SKM-1 (cell line): ENCODE results near the gene ASIP.
A peak's percentile ranks its signal among the peaks of the same experiment; 100 is the strongest.
"Not testable (repeated sequence)": the region's sequence is repeated elsewhere in the genome, so short reads cannot be mapped to it uniquely, and the experiment has no call there.

Experiments
- DNase-seq: peaks from one replicate; lab custom pipeline; 2025; ENCODE audit not compliant: unreplicated experiment; lab: John Stamatoyannopoulos, UW

The ASIP gene

DNA sequence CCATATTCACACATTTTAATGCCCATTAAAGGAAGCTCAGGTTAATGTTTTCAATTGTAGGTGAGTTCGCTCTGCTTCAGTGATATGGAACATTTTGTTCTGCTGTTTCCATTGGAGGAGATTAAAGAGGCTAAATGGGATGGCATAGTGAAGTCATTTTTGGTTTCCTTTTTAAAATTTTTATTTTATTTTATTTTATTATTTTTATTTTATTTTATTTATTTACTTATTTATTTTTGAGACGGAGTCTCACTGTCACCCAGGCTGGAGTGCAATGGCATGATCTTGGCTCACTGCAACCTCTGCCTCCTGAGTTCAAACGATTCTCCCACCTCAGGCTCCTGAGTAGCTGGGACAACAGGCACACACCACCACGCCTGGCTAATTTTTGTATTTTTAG lies 792 bp downstream of the ASIP start:
- DNase-seq: not testable (repeated sequence)

DNA sequence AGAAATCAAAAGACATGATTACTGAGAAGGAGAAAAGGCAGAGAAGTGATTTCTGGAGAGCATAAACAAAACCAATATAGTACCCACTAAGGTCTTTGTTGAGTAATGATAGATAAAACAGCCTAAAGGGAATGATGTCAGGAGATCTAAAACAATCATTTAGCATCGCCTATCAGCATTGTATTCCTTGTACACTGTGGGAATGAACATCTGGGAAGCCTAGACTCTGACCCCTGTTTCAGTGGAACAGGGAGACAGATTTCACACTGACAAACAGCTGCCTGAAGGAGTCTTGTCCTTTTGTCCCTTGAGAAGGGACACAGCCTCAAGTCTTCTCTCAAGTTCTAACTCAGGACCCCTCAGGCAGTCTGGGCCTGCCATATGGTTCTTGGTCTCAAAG lies 1.7 kb downstream of the ASIP start:
- no peak for DNase-seq

DNA sequence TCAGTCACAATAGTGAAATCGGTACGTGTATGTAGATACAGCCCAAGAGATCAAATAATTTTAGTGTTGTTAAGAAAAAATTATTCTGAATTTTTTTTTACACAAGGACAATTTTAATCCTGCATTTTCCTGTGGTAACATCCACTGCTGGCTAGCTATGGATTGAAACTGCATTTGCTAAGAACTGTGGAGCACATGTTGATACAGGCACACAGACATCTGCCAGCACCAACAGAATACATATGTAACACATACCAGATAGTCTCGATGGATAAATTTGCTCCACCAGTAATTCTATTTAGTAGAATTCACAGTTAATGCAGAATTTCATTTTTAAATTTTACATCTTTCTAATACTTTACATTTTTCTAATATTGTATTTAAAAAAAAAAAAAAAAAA lies 2.2 kb downstream of the ASIP start:
- no peak for DNase-seq

DNA sequence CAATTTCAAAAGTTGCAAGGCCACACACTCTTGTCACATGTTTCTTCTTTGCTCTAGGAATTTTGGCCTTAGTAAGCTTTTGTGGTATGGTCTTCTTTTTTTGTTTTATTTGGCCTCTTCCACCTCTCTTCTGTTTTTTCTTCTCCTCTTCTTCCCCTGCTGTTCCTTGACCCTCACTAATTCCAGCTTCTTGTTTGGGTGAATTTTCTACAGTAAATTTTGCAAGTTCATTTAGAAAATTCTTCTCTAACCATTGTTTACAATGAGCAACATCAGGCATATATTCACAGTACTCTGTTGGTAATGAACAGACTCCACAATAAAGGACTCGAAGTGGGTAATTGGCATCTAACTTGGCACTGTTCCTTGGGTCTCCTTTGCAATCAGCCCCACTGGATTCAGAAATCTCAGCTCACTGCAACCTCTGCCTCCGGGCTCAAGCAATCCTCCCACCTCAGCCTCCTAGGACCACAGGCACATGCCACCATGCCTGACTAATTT lies 5.0 kb downstream of the ASIP start:
- DNase-seq: no peak

DNA sequence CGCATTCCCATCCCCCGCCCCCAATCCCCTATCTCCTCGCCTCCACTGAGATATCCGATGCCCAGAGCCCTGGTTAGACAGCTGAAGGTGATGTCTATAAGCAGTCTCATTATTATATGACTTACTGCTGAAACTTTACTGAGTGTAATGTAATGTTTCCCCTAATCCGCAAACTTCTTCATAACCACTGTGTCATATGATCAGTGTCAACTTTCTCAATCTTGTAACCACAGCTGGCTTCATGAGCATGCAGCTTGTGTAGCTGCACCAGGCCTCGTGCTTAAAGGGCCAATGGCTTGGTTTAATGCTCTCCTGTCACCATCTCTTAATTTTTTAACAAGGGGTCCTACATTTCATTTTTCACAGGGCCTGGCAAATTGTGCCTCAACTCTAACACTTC lies 8.1 kb downstream of the ASIP start:
- DNase-seq: peak; percentile 64

DNA sequence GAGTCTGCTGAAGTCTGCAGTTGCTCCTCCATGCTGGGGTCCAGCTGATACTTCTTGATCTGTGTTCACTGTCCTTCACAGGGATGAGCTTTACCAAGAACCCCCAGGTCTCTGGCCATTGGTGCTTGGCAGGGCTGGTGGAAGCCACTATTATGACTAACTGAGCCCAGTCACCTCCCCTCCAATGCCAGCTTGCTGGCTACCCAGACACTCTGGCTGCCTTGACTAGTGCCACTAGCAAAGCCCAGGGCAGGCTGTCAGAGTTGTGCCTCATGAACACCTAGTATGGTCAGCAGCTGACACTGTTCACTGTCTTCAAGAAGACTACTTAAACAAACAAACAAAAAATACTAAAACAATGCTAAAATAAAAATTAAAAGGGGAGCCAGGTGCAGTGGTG lies 8.8 kb downstream of the ASIP start:
- DNase-seq: no peak

DNA sequence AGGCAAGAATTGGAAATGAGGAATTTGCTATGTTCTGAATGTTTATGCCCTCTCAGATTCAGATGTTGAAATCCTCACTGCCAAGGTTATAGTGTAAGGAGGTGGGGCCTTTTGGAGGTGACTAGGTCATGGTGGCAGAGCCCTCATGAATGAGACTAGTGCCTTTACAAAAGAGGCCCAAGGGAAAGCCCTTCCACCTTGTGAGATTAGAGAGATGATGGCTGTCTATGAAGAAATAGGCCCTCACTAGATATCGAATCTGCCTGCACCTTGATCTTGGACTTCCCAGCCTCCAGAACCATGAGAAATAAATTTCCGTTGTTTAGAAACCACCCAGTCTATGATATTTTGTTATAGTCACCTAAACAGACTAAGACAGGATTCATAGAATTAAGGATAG lies 10.4 kb downstream of the ASIP start:
- no peak for DNase-seq

DNA sequence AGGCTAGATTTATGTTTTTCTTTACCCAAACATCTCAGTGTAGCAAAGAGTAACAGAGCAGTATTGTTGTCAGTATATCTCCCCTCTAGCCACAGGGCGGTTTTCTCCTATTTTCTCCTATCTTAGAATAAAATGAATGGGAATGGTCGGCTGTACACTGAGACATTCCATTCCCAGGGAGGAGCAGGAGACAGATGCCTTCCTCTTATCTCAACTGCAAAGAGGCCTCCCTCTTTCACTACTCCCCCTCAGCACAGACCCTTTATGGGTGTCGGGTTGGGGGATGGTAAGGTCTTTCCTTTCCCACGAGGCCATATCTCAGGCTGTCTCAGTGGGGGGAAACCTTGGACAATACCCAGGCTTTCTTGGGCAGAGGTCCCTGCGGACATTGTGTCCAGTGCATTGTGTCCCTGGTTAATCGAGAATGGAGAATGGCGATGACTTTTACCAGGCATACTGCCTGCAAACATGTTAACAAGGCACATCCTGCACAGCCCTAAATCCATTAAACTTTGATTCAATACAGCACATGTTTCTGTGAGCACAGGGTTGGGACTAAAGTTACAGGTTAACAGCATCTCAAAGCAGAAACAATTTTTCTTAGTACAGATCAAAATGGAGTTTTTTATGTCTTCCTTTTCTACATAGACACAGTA lies 11.3 kb downstream of the ASIP start:
- not testable (repeated sequence) for DNase-seq

DNA sequence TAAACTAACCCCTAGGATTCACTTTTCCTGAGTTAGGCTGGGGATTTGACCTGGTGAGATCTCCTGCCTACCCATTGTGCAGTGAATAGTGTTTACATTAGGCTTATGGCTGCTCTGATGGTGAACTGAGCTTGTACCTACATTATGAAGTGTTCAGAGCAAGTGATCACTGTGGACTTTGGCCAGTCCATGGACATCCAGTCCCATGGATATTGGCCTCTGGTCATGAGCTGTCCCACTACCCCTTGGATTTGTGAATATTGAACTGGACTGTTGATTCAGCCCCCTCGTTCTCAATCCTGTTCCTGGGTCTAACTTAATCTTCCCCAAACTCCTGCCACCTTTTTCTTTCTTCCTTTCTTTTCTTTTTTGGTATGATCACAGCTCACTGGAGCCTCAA lies 13.8 kb downstream of the ASIP start:
- no peak for DNase-seq

DNA sequence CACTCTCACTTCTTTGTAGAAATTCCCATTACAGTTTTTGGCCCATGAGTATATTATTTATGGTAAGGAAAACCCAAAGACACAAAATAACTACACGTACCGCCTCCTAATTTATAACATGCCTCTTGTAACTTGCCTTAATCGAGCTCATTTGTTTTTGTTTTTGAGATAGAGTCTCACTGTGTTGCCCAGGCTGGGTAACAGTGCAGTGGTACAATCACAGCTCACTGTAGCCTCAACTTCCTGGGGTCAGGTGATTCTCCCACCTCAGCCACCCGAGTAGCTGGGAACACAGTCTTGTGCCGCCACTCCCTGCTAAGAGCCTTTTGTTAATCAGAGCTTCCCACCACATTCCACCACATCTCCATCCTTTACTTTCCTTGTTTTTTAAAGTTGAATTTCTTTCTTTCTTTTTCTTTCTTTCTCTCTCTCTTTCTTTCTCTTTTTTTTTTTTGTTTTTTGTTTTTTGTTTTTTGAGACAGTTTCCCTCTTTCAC lies 15.5 kb downstream of the ASIP start:
- no peak for DNase-seq

DNA sequence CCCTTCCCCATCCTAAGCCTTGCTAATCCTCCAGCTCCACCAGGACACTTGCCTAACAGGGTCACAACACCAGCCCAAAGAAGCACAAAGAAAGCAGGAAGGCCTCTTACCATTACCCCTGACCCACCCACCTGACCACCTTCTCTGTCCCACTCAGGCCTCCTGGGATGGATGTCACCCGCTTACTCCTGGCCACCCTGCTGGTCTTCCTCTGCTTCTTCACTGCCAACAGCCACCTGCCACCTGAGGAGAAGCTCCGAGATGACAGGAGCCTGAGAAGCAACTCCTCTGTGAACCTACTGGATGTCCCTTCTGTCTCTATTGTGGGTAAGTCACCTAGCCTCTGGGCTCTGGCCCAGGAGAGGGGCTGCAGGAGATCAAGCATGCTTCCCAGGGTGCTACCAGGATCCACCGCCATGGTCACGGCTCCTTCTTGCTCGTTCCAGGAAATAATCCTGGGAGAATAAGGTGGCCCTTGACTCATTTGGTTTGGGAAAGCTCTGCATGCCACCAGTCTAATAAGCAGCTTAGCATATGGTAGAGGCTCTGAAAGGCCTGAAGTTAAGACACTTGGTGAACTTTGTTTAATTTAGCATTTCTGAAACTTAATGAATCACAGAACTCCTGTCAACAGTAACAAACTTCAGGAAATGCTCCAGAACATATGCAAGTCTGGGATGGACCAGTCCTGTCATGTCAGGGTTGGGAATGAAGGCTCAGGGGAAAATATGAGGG lies 19.2 kb downstream of the ASIP start:
- DNase-seq: no peak

DNA sequence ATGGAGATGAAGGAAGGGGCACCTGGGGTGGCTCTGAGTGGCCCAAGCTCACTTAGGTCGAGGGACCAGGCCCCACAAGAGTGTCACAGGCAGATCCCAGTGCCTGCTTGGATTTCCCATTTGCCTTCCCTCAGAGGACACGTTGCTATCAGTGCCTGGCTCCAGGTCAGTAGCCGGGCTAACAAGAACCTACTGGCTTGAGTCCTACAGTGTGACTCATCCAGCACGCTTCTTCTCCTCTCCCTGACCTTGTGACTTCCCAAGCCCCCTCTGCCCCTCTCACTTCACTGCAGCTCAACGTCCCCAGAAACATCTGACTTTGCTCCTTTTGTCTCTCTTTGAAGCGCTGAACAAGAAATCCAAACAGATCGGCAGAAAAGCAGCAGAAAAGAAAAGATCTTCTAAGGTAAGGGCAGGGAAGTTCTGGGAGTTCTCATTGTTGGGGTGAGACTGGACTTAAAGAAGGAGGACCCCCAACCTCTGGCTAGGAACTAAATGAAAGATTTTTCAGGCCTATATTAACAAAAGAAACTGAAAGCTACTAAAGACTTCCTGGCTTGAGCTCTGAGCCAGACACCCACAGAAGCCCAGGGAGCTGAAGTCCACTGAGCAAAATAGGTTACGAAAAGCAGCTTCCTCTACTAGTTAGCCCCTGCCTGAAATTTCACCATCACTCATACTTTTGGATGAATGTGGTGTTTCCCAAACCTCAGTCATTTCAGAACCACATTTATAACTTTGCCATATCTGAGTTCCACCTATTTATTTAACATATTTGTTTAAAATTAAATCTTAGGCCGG lies 21.5 kb downstream of the ASIP start:
- DNase-seq: peak; percentile 40

DNA sequence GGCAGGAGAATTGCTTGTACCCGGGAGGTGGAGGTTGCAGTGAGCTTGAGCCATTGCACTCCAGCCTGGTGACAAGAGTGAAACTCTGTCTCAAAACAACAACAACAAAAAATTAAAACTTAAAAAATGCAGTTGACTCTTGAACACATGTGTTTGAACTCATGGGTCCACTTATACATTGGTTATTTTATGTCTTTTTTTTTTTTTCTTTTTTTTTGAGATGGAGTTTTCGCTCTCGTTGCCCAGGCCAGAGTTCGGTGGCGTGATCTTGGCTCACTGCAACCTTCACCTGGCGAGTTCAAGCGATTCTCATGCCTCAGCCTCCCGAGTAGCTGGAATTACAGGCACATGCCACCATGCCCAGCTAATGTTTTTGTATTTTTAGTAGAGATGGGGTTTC lies 22.2 kb downstream of the ASIP start:
- not testable (repeated sequence) for DNase-seq

DNA sequence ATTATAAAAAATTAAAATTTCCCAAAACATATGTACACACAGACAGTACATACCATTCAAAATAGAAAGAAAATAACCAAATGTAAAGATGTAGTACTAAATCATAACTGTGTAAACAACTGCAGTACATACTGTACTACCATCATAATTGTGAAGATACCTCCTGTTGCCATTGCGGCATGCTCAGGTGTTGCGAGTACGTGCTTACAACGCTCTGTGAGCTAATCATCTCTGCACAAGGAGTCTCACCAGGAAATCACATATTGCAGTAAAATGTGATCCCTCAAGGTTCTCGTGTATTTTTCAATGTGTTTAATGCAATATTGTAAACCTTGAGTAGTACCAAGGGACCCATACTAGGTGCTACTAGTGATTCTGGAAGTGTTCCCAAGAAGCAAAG lies 22.9 kb downstream of the ASIP start:
- DNase-seq: no peak

DNA sequence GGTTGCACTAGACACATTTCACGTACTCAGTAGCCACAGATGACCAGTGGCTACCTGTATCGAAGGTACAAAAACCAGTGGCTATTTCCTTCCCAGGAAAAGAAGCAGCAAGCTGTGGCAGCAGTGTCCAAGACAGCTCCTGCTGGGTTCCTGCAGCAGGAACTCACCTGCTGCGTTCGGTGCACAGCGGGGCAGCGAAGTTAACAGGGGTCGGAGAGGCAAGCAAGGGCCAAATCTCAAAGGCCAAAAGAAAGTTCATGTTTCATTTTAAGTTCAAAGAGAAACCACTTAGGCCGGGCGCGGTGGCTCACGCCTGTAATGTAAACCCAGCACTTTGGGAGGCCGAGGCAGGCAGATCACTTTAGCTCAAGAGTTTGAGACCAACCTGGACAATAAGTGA lies 26.9 kb downstream of the ASIP start:
- no peak for DNase-seq

DNA sequence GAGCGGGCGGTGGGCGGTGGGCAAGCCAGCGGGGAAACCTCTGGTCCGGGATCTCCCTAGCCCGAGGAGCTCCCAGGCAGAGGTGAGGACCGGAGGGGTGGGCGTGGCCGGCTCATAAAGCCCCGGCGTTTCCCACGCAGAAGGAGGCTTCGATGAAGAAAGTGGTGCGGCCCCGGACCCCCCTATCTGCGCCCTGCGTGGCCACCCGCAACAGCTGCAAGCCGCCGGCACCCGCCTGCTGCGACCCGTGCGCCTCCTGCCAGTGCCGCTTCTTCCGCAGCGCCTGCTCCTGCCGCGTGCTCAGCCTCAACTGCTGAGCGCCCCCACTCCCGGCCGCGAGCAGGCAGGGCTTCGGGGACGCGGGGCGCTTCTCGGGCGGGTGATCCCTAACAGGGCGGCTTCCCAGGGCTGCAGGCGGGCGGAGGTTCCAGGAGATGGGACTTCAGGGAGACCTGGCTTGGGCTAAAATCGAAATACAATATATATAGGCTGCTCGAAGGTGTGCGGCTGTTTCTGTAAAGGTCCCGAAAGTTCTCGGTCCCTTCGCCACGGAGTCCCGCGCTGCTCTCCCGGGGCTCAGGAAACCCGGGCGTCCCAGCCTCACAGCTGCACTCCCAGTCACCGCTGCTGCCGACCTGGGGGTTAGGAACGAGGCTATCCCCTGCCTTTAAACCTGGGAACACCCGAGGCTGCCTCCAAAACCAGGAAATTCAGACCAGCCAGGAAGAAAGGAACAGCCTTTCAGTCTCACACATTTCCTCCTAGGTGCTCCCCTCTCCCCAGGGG lies 27.8 kb downstream of the ASIP start:
- no peak for DNase-seq

DNA sequence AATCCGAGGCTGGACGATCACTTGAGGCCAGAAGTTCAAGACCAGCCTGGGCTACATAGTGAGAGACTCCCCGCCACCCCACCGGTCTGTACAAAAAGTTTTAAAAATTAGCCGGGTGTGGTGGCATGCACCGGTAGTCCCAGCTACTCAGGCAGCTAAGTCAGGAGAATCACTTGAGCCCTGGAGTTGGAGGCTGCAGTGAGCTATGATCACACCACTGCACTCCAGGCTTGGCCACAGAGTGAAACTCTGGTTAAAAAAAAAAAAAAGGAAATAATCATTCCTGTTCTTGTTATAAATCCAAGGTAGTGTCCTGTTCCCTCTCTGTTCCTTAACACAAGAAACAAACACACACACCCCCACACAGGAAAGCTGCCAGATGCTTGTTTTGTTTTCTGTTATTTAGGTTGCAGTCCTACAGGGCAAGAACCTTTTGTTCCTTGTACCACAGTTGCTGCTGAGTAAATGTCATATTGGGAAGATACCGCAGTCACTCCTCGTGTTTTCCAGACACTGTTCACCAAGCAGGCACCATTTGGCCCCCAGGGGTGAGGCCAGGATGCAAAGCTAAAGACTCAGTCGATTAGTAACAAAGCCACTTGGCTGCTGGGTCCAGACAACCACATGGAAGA lies 28.9 kb downstream of the ASIP start:
- no peak for DNase-seq

DNA sequence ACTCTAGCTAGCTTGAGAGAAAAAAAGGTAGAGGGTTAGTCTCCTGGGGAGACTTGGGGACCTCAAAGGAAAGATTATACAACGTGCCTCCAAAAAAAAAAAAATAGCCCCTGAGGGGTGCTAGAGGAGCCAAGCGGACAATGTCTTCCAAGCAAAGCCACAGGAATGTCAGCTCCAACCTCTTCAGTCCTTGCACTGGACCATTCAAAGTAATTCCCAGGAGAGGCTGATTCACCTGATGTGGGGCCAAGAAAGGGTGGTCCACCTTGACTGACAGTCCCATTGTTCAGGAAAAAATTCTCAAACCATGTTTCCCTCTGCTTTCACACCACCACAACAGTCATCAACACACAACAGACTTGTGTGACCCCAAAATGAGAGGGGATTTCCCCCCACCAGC lies 30.7 kb downstream of the ASIP start:
- DNase-seq: no peak

DNA sequence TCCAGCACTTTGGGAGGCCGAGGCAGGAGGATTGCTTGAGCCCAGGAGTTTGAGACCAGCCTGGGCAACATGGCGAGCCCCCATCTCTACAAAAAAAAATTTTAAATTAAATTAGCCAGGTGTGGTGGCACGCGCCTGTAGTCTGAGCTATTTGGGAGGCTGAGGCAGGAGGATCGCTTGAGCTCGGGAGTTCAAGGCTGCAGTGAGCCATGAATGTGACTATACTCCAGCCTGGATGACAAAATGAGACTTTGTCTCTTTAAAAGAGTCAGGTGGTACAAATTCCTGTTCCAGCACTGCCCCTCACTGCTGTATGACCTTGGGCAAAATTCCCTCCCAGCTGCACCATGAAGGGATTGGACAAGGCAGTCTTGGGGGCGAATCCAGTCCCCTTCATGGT lies 33.5 kb downstream of the ASIP start:
- DNase-seq: no peak

DNA sequence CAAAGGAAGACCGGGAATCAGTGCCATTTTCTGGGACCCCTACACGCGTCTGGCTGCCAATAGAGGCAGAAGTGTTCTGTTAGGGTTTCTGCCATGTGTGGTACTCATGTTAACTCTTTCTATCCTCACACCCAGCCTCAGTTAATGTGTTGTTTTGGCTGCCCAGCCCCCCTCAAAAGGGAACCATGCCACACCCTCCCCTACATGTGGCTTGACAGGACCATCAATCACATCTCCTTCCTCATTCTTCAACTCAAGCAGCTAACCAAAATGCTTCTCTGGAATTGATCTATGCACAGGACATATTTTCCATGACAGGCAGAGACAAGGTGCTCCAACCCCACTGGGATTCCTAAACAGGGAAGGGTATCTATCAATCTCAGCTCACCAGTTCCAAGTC lies 40.0 kb downstream of the ASIP start:
- no peak for DNase-seq

DNA sequence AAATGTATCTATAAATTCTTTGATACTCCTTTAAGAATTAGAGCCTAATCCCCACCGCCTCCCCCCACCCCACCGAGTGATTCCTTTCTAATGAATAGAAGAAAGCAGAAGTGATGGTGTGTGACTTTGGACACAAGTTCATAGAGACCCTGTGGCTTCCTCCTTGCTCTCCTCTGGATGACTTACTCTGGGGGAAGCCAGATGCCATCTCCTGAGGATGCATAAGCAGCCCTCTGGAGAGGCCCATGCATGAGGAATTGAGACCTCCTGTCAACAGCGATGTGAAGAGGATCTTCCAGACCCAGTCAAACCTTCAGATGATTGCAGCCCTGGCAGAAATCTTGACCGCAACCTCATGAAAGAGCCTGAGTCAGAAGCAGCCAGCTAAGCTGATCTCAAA lies 40.8 kb downstream of the ASIP start:
- no peak for DNase-seq
